ENCODE data around the gene ART3. TPM values are rescaled to one million over a fixed set of nuclear protein-coding genes. Genes with fewer than 3 reads are reported as not detected.

The ART3 gene
- total RNA-seq, 1 donor from 2014 or later = not detected

- DNase-seq (ENCODE audit: low read depth) = no peak
Measured at GRCh38 chr4:76144546-76144945, 70.0 kb downstream of the ART3 start.

- peak; percentile 66 for DNase-seq (ENCODE audit: low read depth)
Measured at GRCh38 chr4:76147454-76148141, 73.1 kb downstream of the ART3 start.

- peak; percentile 96 for DNase-seq (ENCODE audit: low read depth)
Measured at GRCh38 chr4:76148142-76148865, 73.8 kb downstream of the ART3 start, which contains the start of gene NUP54. NUP54 (minus strand) TSS chr4:76148397; CDS start chr4:76148374, 23 bp downstream.

GRCh38 chr4:76153356-76153755 is 78.8 kb downstream of the ART3 start:
- DNase-seq (ENCODE audit: low read depth) = no peak

GRCh38 chr4:76155979-76156378 is 81.5 kb downstream of the ART3 start:
- DNase-seq (ENCODE audit: low read depth) = peak; percentile 59

GRCh38 chr4:76156635-76157034 is 82.1 kb downstream of the ART3 start:
- DNase-seq (ENCODE audit: low read depth) = peak; percentile 19

- no peak for DNase-seq (ENCODE audit: low read depth)
Measured at GRCh38 chr4:76160355-76160754, 85.8 kb downstream of the ART3 start.

Other genes starting within 250 kb of the ART3 start
- gene PPEF2, start 172.3 kb upstream of the ART3 start, total RNA-seq = not detected in 2 replicates
- 41.4 and 49.4 TPM in 2 replicates for gene NAAA, start 133.7 kb upstream of the ART3 start, total RNA-seq
- 45.6 and 48.5 TPM in 2 replicates for gene SDAD1, start 83.8 kb upstream of the ART3 start, total RNA-seq
- gene CXCL9, start 67.2 kb upstream of the ART3 start, total RNA-seq = not detected in 2 replicates
- not detected in 2 replicates for gene CXCL10, start 51.2 kb upstream of the ART3 start, total RNA-seq
- gene CXCL11, start 38.6 kb upstream of the ART3 start, total RNA-seq = not detected in 2 replicates
- gene NUP54, start 73.7 kb downstream of the ART3 start, total RNA-seq = 19.4 and 20.8 TPM in 2 replicates
- 208 and 216 TPM in 2 replicates for gene SCARB2, start 139.1 kb downstream of the ART3 start, total RNA-seq
- 0.13 and 0.21 TPM in 2 replicates for gene FAM47E, start 177.0 kb downstream of the ART3 start, total RNA-seq
- 12.5 and 15.8 TPM in 2 replicates for gene STBD1, start 232.0 kb downstream of the ART3 start, total RNA-seq

All from myocyte (in vitro differentiated cells).